DMS53 (cell line): ENCODE data around the gene RGS3.

Experiments
- DNase-seq: peaks from one replicate; lab custom pipeline; 2025; lab: John Stamatoyannopoulos, UW

The RGS3 gene

GRCh38 chr9:113588242-113588810, 124.8 kb downstream of the RGS3 start:
- DNase-seq = no peak

DNA sequence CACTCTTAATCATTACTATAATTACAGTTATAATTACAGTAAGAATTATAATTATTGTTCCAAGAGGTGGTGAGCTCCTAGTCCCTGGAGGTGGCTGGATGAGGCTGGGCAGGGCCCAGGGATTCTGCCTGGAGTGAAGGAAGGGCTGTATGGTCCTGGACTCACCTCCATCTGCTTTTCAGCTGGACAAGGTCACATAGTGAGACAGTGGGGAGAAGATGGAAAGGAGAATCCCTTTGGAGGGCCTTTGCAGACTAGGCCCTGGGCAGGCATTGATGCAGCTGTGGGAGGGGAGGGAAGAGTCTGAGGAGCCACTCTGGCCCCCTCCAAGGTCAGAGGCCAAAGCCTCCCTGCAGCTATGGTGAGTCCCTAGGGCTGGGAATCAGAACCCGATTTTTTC, 125.4 kb downstream of the RGS3 start:
- DNase-seq = no peak

- DNase-seq = no peak
These were observed 125.9 kb downstream of the RGS3 start for GRCh38 chr9:113589407-113589806.

DNA sequence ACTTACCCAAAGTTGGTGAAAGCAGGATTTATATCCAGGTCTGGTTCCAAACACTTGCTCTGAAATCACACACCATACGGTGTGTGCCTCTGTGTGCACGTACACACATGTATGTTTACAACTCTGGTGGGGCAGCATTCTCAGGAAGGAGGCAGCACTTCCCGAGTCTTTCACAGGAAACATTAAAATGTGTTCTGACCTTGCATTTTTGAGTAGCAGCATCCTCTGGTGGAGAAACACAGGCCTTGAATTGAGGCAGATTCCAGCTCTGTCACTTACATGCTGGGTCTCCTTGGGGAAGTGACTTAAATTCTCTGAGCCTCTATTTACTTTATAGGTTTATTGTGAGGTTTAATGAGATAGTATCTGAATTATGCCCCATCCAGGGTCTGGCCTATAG, 126.4 kb downstream of the RGS3 start:
- peak; percentile 21 for DNase-seq

DNA sequence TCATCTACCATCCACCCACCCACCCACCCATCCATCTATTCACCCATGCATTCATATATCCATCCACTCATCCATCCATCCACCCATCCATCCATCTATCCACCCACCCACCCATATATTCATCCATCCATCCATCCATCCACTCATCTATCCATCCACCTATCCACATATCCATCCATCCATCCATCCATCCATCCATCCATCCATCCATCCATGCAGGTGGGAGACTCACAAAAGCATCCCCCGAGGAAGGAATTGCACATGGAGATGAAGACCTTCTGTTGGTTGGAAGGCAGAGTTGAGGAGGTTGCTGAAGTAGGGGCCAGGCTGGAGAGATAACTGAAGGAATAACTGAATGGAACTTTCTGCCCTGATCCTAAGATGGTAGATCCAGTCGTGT, 126.9 kb downstream of the RGS3 start:
- no peak for DNase-seq

DNA sequence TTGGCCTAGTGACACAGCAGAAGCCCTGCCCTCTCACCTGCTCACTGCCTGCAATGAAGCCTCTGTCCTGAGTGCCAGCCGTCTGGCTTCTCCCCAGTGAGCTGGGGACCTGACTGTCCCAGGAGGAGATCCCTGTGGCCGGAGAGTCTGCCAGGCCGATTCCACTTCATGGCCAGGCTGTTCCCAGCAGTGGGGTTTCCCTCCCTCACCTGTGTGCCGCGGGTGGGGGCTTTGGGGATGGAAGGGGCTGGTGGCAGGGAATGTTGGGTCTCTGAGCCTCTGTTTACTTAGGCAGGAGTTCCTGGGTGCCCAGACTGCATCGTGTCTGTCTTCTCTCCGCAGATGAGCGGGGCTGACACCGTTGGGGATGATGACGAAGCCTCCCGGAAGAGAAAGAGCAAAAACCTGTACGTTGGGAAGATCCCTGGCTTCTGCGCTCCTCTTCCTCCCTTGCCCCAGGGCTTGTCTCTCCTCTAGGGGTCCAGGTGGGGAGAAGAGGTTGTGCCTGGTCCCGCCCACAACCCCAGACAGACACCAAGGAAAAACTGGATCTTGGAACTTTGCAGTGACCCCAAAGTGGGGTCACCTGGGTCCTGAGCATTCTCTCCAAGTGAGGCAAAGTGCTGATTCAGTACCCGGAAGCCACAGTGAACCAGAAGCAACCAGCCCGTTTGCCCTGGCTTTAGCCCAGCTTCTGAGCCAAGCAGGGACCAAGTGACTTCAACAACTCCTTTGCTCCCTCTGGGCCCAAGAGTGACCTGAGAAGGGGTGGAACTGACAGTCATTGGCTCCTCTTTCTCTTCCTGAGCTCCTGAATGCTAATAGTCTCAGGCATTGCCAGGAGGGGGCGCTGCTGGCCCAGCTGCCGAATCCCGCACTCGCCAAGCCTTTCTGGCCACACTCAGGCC, 127.7 kb downstream of the RGS3 start:
- peak; percentile 76 for DNase-seq

GRCh38 chr9:113591899-113592625, 128.5 kb downstream of the RGS3 start:
- no peak for DNase-seq

- no peak for DNase-seq
These were observed 129.5 kb downstream of the RGS3 start for GRCh38 chr9:113592876-113593575.

GRCh38 chr9:113593682-113594281, 130.3 kb downstream of the RGS3 start:
- peak; percentile 17 for DNase-seq

GRCh38 chr9:113594484-113595299, 131.2 kb downstream of the RGS3 start:
- no peak for DNase-seq

DNA sequence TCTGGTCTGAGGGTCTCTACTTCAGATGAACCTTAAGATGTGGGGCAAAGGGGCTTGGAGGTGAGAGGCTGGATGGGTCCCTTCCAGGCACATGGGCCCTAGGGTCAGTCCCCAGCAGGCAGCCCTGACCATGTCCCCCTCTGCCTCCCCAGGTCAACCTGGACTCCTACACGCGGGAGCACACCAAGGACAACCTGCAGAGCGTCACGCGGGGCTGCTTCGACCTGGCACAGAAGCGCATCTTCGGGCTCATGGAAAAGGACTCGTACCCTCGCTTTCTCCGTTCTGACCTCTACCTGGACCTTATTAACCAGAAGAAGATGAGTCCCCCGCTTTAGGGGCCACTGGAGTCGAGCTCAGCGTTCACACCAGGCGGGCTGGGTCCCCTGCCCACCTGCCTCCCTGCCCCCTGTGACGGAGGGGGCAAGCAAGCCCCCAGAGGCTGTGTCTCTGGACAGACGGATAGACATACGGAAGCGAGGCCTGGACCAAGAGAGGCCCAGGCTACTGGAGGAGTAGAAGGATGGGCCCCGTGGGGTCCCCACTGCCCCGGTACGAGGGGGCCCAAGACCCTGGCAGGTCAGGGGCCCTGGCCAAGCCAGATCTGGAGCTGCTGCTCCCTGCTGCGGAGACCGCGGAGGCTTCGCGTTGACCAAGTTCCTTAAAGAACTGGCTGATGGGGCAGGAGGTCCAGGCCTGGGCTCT, 133.2 kb downstream of the RGS3 start:
- no peak for DNase-seq

- DNase-seq = no peak
These were observed 134.1 kb downstream of the RGS3 start for GRCh38 chr9:113597390-113598241.

DNA sequence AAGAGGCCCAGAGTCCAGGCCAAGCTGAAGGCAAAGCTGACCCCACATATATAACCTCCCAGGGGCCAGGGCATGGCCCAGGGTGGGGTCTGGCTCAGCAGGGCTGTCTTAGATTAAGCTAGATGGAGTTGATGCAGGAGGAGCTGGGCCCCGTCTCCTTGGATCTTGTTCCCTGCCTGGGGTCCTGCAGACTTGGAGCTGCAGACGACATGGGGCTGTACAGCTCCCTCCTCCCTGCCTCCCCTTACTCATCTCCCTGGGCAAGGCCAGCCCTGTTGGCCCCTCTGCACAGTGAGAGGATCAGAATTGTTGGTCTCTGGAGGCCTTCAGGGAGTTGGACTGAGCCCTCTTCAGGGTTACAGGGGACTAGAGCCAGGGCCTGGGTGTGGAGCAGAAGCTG, 134.9 kb downstream of the RGS3 start:
- no peak for DNase-seq

DNA sequence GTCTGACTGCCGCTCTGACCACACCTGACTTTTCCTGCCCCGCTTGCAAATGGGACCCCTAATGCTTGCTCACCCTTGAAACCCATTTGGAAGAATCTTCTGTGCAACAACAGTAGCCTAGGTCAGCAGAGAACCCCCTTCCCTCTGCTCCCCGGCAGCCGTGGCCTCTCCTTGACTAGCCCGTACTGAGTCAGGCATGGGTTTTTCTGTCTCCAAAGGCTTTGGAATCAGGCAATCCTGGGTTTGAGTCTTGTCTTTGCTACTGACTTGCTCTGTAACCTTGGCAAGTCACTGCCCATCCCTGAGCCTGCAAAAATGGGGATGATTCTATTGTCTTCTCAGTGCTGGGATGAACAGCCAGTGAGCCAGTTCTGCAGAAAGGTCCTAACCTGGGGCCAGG, 135.4 kb downstream of the RGS3 start:
- DNase-seq = no peak

GRCh38 chr9:113599646-113600022, 136.1 kb downstream of the RGS3 start:
- DNase-seq = no peak

DNA sequence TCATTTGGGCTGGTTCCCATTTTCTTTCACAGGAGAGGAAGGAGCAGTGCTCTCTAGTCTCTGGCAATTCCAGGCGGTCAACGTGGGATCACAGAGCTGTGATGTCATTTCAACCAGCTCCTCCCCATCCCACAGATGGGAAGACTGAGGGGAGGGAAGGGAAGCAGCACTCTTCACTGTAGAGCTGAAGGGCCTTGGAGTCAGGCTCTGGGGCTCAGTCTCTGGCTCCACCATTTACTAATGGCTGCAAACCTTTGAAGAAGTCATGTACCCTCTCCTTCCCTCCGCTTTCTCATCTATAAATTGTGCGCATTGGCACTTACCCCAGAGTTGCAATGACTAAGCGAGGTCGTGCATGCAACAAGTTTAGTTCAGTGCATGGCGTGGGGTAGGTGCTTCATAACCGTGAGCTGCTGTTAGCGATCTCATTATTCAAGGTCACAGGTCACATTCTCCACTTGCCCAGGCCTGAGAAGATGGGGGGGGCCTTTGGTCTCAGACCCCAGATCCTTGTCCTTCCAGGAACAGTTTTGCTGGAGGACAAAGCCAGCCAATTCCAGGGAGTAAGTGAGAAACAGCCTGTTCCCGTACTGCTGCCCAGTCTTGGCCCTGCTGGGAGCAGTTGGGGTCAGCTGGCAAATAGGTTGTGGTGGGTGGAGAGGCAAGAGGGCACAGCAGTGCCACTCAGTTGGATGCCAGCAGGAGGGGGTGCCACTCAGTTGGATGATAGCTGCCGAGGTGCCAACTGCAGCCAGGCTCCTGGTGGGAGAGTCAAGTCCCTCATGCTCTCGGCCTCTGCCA, 136.7 kb downstream of the RGS3 start:
- no peak for DNase-seq

DNA sequence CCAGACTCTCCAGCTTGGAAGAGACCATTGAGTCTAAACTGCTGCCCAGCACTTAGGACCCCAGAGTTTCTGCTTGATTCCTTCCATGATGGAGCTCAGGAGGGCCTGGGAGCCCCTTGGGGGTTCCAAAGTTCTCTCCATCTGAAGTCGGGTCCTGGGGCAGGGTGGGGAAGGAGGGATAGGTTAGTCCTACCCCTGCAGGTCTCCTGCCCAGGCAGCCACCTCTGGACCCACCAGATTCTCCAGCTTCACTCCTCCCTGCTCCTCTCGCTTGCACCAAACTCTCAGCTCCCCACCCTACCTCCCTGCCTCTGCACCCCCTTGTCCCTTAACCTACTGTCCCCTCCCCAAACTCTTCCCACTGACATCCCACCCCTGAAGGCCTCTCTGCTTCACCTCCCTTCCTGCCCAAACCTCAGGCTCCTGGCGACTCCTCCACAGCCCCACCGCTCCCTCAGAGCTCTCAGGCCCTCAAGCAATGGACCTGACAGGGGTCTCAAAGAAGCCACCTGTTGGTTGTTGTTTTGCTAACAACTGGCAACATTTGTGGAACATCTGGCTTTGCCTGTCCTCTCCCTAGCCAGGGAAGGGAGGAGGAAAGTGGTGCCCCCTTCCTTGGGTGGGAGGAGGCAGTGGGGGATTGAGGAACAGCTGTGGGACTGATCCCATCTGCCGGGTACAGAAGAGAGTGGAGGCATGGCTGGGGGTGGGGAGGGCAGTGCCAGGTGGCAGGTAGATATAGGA, 137.5 kb downstream of the RGS3 start:
- DNase-seq = no peak

GRCh38 chr9:113601656-113602055, 138.1 kb downstream of the RGS3 start:
- DNase-seq = no peak
